Left hindlimb (tissue), 1 donor: ENCODE measurements around the gene GRB7.
"Not testable (repeated sequence)": the region's sequence is repeated elsewhere in the genome, so short reads cannot be mapped to it uniquely, and the experiment has no call there.

Experiments used
- DNase-seq: peaks from one replicate; pipeline ENCODE4 v3.0.0-alpha.2; 2018

GRB7 gene

DNA sequence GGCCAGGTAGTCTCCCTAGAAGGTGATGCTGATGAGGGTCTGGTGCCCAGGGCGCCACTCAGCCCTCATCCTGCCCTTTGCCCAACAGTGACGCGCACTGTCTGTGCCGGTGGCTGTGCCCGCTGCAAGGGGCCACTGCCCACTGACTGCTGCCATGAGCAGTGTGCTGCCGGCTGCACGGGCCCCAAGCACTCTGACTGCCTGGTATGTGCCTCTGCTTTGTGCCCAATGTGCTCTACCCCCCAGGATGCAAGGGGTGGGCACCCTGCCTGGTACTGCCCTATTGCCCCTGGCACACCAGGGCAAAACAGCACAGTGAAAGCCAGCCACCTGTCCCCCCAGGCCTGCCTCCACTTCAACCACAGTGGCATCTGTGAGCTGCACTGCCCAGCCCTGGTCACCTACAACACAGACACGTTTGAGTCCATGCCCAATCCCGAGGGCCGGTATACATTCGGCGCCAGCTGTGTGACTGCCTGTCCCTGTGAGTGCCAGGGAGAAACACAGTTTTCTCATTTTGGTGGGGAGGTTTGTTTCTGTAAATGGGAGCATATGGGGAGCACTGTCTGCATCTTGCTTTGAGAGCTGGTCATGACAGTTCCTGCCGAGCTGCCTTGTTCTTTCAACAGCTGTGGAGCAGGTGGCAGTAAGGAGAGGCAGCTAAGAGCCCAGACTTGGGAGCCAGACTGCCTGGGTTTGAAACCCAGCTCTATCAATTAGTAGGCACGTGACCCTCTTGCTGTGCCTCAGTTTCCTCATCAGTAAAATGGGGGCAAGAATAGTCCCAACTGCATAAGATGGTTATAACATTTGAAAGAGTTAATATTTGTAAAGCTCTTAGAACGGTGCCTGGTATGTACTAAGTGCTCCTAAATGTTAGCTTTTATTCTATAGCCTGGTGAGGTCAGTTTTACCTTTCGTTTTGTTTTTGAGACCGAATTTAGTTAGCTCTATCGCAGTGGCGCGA lies 27.5 kb upstream of the GRB7 start:
- DNase-seq = no peak

DNA sequence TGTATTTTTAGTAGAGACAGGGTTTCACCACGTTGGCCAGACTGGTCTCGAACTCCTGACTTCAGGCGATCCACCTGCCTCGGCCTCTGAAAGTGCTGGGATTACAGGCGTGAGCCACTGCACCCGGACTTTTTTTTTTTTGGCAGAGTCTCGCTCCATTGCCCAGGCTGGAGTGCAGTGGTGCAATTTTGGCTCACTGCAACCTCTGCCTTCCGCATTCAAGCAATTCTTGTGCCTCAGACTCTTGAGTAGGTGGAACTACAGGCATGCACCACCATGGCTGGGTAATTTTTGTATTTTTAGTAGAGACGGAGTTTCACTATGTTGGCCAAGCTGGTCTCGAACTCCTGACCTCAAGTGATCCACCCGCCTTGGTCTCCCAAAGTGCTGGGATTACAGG lies 26.7 kb upstream of the GRB7 start:
- not testable (repeated sequence) for DNase-seq

DNA sequence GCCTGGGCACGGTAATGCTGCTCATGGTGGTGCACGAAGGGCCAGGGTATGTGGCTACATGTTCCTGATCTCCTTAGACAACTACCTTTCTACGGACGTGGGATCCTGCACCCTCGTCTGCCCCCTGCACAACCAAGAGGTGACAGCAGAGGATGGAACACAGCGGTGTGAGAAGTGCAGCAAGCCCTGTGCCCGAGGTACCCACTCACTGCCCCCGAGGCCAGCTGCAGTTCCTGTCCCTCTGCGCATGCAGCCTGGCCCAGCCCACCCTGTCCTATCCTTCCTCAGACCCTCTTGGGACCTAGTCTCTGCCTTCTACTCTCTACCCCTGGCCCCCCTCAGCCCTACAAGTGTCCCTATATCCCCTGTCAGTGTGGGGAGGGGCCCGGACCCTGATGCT lies 25.9 kb upstream of the GRB7 start:
- no peak for DNase-seq

DNA sequence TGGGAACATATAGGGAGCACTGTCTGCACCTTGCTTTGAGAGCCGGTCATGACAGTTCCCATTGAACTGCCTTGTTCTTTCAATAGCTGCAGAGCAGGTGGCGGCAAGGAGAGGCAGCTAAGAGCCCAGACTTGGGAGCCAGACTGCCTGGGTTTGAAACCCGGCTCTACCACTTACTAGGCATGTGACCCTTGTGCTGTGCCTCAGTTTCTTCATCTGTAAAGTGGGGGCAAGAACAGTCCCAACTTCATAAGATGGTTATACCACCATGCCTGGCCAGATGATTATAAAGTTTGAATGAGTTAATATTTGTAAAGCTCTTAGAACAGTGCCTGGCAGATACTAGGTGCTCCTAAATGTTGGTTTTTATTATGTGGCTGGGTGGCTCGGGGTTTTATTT lies 23.5 kb upstream of the GRB7 start:
- DNase-seq = no peak

DNA sequence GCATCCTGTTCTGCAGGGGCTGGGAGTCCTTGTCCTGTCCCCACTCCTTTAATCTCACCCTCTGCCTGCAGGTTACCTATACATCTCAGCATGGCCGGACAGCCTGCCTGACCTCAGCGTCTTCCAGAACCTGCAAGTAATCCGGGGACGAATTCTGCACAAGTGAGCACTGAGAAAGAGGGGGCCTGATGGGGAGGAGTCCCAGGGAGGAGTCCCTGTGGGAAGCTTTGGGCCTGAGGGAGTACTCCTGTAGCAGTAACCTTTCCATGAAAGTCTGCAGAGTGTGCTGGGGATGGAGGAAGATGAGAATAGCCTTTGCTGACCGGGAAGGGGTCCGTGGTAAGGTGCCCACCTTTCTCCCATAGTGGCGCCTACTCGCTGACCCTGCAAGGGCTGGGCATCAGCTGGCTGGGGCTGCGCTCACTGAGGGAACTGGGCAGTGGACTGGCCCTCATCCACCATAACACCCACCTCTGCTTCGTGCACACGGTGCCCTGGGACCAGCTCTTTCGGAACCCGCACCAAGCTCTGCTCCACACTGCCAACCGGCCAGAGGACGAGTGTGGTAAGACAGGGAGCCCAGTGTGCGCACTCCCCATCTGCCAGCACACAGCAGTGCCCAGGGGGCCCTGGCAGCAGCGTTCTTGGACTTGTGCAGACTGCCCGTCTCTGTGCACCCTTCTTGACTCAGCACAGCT lies 22.2 kb upstream of the GRB7 start:
- no peak for DNase-seq

DNA sequence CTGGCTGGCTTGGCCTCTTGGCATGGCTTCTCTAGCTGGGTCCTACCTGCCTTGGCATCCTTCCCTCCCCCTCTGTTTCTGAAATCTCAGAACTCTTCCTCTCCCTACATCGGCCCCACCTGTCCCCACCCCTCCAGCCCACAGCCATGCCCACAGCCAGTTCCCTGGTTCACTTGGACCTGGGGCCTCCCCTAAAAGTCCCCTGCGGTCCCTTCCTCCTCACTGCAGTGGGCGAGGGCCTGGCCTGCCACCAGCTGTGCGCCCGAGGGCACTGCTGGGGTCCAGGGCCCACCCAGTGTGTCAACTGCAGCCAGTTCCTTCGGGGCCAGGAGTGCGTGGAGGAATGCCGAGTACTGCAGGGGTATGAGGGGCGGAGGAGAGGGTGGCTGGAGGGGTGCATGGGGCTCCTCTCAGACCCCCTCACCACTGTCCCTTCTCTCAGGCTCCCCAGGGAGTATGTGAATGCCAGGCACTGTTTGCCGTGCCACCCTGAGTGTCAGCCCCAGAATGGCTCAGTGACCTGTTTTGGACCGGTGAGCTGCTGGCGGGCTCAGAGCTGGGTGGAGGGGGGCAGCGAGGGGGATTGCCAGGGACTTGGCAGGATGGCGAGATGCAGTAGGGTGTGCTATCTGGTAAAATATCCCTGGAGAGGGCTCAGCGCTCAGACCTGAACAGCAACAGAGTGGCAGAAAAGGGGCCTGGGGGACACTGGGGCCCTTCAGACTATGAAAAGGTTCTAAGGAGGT lies 21.5 kb upstream of the GRB7 start:
- DNase-seq = no peak

DNA sequence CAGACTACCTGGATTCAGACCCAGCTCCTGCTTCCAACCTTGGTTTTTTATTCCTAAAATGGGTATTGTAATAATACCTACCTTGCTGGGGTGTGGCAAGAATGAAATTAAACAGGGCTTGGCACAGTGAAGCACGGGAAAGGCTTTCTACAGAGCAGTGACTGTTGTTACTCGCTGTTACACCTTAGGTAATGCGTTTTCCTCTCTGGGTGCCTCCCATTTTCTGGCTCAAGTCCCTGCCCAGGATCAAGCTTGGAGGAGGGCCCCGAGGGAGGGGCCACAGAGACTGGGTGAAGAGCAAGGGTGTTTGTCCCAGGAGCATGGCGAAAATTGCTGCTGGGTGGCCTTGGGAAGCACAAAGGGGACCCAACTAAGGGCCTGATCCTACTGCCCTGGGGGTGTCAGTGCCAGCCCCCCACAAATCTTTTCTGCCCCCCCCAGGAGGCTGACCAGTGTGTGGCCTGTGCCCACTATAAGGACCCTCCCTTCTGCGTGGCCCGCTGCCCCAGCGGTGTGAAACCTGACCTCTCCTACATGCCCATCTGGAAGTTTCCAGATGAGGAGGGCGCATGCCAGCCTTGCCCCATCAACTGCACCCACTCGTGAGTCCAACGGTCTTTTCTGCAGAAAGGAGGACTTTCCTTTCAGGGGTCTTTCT lies 20.7 kb upstream of the GRB7 start:
- DNase-seq = no peak

DNA sequence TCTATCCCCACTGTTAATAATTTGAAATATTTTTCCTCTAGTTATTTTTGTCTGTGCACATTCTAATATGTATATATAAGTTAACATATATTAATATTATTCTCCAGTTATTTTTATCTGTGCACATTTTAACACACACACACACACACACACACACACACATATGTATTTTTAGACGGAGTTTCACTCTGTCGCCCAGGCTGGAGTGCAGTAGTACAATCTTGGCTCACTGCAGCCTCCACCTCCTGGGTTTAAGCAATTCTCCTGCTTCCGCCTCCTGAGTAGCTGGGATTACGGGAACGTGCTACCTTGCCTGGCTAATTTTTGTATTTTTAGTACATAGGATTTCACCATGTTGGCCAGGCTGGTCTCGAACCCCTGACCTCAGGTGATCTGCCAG lies 20.1 kb upstream of the GRB7 start:
- DNase-seq = no peak

DNA sequence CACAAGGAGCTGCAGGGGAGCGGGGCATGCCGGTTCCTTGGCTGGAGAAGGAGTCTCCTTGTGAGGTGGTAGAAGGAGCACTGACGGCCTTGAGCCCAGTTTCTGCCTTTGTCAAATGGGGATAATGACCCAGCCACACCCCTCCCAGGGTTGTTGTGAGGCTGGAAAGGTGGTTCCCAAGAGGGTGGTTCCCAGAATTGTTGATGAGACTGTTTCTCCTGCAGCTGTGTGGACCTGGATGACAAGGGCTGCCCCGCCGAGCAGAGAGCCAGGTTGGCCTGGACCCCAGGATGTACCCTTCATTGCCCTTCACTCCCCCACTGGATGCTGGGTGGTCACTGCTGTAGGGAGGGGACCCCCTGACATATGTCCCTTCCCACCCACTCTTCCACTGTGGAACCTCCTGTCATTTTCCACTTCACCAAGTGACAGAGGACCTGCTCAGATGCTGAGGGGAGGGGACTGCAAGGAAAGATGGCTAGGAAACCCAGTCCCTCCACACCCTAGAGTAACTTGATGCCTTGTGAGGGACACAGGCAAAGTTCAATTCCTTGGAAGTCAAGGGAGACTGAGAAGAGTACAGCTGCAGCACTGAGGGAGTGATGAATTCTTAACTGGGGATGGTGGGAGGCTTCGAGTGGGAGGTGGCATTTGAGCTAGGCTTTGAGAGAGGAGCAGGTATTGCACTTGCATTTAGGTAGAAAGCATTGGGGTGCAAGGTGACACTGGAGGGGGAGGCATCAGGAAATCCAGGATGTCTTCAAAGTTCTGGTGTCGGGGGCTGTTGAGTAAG lies 18.0 kb upstream of the GRB7 start:
- DNase-seq = peak; percentile 11

DNA sequence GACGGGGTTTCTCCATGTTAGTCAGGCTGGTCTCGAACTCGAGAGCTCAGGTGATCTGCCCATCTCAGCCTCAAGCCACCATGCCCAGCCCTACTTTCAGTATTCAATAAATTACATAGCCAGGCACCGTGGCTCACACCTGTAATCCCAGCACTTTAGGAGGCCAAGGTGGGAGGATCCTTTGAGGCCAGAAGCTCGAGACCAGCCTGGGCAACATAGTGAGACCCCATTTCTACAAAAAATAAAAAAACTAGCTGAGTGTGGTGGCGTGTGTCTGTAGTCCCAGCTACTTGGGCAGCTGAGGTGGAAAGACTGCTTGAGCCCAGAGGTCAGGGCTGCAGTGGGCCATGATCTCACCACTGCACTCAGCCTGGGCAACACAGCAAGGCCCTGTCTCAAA lies 15.6 kb upstream of the GRB7 start:
- DNase-seq = no peak

DNA sequence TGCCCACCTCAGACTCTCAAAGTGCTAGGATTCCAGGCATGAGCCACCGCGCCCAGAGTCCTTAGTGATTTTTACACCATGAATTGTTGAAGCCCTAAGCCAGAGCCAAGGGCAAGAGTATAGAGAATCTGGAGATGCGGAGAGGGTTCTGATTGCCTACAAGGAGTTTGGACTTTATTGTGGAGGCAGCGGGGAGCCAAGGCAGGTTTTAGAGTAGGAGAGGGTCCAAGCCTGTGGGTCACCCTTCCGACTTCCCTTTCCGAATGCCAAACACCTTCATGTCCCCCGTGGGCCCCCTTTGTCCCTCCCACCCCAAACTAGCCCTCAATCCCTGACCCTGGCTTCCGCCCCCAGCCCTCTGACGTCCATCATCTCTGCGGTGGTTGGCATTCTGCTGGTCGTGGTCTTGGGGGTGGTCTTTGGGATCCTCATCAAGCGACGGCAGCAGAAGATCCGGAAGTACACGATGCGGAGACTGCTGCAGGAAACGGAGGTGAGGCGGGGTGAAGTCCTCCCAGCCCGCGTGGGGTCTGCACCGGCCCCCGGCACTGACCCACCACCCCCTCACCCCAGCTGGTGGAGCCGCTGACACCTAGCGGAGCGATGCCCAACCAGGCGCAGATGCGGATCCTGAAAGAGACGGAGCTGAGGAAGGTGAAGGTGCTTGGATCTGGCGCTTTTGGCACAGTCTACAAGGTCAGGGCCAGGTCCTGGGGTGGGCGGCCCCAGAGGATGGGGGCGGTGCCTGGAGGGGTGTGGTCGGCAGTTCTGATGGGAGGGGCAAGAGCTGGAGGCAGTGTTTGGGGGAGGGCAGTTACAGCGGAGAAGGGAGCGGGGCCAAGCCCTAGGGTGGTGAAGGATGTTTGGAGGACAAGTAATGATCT lies 14.5 kb upstream of the GRB7 start:
- DNase-seq = peak; percentile 22

DNA sequence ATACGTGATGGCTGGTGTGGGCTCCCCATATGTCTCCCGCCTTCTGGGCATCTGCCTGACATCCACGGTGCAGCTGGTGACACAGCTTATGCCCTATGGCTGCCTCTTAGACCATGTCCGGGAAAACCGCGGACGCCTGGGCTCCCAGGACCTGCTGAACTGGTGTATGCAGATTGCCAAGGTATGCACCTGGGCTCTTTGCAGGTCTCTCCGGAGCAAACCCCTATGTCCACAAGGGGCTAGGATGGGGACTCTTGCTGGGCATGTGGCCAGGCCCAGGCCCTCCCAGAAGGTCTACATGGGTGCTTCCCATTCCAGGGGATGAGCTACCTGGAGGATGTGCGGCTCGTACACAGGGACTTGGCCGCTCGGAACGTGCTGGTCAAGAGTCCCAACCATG lies 13.0 kb upstream of the GRB7 start:
- peak; percentile 22 for DNase-seq

DNA sequence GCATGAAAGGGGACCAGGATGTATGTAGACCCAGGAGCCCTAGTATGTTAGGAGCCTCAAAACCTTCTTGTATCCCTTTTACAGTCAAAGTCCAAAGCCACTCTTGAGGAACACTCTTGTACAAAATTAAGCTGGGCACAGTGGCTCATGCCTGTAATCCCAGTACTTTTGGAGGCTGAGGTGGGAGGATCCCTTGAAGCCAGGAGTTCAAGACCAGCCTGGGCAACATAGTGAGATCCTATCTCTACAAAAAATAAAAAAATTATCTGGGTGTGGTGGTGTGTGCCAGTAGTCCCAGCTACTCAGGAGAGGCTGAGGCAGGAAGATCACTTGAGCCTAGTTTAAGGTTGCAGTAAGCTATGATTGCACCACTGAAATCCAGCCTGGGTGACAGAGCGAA lies 11.8 kb upstream of the GRB7 start:
- peak; percentile 8 for DNase-seq

DNA sequence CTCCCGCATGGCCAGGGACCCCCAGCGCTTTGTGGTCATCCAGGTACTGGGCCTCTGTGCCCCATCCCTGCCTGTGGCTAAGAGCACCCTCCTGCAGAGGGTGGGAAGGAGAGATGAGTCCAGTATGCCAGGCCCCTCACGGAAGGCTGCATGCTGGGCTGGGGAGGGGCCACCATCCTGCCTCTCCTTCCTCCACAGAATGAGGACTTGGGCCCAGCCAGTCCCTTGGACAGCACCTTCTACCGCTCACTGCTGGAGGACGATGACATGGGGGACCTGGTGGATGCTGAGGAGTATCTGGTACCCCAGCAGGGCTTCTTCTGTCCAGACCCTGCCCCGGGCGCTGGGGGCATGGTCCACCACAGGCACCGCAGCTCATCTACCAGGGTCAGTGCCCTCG lies 11.1 kb upstream of the GRB7 start:
- peak; percentile 23 for DNase-seq

DNA sequence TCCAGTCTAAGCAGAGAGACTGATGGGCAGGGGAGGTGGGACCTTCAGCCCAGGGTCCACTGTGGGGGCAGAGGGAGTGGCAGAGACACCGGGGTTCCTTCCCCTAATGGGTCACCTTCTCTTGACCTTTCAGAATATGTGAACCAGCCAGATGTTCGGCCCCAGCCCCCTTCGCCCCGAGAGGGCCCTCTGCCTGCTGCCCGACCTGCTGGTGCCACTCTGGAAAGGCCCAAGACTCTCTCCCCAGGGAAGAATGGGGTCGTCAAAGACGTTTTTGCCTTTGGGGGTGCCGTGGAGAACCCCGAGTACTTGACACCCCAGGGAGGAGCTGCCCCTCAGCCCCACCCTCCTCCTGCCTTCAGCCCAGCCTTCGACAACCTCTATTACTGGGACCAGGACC lies 10.2 kb upstream of the GRB7 start:
- DNase-seq = peak; percentile 18

DNA sequence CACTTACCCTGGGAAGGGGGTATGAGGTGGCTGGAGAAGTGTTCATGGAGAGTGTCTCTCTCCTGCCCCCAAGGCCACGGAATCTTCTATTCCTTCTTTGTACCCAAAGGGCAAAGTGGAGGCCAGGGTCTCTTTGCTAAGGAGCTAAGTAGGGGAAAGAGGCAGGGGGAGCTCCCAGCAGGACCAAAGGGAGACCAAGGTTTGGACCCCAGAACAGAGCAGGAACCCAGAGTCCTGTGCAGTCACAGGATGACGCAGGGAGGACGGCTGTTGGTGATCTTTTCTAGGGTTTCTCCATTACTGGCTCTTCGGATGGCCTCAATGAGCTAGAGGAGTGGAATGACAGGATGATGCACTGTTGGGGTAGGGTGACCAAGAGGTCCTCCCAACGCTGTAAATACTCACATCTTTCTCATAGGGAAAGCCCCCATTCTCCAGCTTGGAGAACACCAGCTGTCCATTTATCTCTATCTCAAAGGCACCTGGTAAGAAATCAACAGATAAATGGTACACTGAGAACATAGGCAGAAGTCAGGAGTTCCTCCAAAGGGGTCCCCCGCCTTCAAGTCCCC lies 8.4 kb upstream of the GRB7 start:
- no peak for DNase-seq

DNA sequence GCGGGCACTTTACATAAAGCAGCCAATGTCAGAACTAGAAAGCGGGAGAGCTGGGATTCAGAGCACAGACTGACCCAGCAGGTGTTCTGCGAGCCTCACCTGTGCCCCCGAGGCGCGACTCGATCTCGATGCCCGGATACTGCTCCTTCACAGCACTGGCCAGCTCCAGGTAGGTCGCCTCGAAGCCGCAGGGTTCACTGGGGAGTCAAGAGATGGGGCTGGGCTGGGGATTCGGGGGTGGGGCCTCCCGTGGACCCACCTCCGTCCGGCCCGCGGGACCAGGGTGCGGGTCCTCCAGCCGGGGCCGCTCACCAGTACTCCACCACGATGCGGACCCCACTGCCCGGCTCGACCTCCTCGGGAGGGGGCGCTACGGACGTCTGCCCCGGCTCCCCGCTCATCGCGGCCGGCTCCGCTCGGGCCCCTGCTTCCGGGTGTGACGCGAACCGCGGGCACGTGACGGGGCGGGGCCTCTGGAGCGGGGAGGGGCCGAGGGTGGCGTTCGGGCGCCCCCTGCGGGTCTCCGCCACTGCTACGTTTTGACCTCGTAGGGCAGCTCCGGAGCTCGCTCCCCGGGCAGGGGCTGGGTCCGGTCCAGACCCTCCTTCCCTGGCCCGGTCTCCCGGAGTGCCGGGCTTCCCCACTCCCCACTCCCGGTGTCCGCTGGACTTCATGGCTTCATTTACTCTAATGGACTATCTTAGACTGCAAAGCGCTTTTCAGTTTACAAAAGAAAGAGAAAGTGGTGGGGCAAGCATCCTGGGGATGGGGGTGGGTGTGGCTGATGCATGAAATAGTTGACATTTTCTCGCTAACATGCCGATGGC lies 7.4 kb upstream of the GRB7 start, which contains the start of gene MIEN1:
TSS of gene MIEN1 (minus strand) at position 438 of the 827 bp plus-strand sequence. CDS start at position 401, 37 bp downstream.
- peak; percentile 92 for DNase-seq

DNA sequence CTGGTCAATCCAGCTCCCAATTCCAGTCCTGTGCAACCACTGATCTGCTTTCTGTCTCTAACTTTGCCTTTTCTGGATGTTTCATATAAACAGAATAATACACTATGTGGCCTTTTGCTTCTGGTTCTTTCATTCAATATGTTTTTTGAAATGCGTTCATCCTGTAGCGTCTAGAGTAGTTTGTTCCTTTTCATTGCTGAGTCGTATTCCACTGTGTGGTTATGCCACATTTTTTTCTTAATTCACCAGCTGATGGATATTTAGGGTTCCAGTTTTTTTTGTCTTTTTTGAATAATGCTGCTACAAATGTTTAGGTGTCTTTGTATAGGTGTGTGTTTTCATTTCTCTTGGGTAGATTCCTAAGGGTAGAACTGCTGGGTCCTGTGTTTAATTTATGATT lies 5.2 kb upstream of the GRB7 start:
- no peak for DNase-seq

DNA sequence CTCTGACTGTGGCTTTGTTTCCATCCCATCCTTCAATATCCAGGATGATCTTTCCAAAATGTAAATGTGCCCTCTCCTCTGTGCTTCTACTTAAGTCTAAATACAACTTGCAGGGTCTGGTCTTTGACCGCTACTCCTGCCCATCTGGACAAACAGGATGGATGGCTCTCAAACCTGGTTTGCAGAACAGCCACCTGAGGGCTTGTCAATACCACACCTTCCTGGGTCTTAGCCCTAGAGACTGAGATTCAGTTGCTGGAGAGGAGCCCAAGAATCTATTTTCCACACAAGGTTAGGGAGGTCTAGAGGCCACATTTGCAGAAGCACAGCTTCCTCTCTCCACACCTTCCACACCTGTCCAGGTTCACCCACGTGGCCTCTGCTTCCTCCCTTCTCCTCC lies 1.9 kb upstream of the GRB7 start:
- DNase-seq = no peak
